NOMO-1 (cell line): ENCODE data around the gene CRYBG2.
A peak's percentile ranks its signal among the peaks of the same experiment; 100 is the strongest.
"Not testable (repeated sequence)": the region's sequence is repeated elsewhere in the genome, so short reads cannot be mapped to it uniquely, and the experiment has no call there.

Experiments used
- DNase-seq, 2 experiments: peaks; one replicate each; lab custom pipeline; 2025; ENCODE audit not compliant: unreplicated experiment in 2 of 2; lab: John Stamatoyannopoulos, UW

Gene CRYBG2

DNA sequence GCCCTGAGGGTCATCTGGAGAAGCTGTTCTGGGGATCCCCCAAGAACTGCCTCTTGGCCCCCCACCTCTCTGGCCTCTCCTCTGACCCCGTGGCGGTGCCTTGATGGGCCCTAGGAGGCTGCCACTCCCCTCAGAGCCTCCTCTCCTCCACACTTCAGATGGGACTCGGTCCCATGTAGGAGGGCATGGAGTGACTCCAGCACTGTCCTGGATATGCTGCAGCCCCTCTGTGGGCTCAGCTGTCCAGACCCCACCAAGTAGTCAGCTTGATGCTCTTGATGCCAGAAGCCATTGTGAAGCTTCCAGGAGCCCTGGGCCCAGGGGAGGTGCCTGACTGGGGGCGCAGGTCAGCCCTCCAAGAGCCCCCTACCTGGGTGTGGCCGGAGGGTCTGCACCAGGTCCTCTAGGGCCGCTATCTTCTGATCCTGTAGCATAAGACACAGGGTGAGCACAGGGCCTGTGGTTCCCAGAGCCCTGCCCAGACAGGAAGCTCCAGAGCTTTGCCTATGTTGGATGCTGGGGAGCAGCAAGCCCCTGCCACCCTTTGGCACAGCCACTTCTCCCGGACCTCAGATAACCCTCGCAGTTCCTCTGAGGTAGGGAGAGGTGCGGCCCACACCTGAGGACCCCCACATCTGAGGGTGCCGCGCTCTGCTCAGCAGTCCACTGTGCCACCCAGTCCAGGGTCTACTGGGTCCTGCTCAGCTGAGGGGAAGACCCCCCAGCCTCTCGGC is 56.7 kb downstream of the CRYBG2 start:
- DNase-seq, result no peak

DNA sequence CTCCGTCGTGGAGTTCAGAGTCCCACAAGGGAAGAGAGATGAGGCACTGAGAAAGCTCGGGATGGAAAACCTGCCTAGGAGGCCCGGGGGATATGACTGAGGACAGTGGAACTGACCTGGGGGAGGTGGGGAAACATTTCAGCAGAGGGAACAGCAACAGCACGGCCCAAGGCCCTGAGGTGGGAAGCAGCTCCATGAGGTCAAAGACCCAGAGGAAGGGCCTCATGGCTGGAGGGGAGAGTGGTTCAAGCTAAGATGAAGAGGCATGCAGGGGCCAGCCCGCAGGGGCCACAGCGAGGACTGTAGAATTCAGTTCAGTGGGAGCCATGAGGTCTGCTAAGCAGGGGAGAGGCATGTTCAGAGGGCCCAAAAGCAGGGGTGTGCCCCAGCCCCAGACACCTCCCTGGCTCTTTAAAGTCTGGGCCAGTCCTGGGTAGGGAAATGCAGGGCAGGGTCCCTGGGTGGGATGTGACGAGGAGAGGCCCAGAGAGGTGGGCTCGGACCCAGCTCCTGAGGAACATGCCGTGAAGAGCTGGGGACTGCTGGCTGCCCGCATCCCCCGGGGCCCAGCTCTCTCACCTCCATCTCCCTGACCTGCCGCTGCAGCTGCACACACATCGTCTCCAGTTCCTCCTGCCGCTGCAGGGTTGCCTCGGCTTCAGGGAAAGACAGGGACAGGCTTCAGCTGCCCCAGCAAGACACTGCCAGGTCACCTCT is 57.4 kb downstream of the CRYBG2 start:
- DNase-seq, result no peak

DNA sequence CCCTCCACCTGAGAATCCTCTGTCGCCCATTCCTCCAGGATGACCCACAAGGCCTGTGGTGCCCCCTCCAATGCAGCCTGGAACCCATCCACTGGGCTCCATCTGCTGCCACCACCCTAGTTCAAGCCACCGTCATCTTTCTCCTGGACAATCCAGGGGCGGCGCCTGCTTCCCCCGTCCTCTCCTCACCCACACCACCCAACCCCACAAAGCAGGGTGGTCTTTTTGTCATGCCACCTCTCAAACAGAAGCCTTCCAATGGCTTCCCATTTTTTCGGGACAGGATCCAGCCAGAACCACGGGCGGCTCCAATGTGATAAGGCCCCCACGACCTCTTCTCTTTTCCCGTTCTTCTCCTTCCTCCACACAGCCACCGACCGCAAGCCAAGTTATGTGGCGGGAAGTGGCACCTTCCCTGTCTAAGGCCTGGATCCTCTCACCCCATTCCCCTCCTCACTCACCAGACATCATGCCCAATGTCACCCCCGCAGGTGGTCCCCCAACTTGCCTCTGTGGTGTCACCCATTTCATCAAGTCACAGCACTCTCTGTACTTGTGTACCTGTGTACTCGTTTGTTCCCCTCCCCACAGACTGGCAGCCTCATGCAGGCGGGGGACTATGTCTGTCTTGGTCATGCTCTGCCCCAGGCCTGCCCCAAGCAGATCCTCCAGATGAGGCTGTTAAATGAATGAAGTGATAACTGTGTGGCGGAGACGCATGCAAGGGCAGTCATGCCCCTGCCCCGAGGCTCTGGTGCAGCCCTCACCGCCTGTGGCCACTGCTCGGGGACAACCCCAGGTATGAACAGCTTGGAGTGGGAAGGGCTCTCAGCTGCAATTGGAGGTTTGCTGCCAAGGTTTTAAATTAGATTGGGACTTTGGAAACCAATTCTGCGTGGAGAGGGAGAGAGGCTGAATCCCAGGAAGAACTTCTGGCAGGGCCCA is 58.5 kb downstream of the CRYBG2 start:
- DNase-seq, result no peak

DNA sequence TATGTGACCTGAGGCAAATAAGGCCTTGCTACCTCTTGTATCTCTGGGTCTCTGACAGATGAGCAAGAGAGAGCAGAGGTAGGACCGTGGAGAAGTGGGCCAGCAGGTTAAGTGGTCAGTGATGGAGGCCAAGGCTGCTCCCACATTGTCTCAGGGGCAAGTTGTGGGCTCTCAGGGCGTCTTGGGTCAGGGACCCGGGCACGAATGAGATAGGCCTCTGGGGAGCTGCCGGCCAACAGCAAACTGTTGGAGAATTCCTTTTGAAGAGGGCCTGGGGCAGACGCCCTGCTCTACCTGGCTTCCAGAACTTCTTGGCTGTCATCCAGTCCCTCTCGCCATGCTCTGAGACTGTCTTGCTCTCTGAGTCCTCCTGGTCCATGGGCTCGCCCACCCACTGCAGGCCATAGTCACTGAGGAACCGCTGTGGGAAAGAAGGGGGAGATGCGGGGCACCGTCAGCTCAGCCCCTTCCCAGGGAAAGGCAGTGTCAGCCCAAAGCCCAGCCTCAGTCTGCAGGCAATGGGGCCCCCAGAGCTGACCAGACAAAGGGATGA is 59.9 kb downstream of the CRYBG2 start:
- DNase-seq, result no peak

DNA sequence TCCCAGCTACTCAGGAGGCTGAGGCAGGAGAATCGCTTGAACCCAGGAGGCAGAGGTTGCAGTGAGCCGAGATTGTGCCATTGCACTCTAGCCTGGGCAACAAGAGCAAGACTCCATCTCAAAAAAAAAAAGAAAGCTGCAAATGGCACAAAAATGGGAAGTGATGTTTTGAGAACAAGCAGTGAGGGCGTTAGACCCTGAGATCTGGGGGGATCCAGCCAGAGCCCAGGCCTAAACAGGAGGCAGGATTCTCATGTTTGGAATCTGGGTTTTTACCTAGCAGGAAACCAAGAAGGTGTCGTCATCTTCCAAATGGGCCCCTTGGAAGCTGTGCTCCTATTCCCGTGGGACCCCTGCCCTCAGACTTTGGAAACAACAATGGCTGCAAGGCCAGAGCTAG is 61.2 kb downstream of the CRYBG2 start:
- not testable (repeated sequence) for DNase-seq

DNA sequence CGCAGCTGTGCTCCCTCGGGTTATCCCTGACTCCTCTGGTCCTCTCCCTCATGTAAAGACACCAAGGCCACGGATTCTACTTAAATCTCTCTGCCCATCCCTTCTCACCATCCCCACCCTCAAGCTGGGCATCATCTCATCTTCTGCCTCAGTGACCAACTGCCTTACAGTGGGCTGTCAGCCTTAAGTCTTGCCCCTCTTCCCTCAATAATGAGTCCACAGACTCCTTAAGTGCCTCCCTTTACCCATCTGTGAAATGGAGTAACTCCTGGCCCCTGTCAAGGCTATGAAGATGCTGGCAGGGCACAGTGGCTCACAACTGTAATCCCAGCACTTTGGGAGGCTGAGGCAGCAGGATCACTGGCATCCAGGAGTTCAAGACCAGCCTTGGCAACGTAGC is 62.0 kb downstream of the CRYBG2 start:
- DNase-seq, result no peak

DNA sequence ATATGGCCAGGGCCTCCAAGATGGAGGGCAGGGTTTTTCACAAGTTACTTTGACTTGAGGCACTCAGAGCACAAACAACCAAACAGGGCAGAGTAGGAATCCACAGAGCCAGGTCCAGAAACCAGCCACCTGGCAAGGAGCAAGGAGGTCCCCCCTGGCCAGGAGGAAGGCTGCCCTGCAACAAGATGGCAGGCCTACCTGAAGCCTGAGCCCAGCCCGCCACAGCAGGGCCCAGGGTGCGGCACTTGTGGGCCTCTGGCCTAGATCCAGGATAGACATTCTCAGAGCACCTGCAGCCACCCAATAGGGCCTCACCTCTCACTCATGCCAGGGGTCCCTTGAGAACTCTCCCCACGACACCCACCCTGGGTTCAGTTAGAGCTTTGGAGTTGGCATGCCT is 62.5 kb downstream of the CRYBG2 start:
- no peak for DNase-seq

DNA sequence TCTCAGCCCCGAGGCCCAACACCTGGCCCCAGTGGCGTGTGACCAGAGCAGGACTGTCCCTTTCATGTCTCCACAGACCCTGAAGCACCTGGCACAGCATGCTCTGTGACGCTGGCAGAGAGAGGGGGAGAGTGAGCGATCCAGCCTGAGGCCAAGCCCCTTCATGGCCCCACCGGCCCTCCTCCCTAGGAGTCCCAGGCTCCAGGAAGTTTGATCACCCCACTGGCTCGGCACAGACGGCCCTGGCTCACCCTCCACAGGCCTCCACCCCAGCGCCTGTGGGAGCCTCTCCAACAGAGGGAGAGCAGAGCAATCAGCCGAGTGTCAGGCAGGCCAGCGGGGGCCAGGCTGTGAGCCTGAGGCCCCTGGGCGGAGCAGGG is 63.1 kb downstream of the CRYBG2 start:
- DNase-seq, result no peak

DNA sequence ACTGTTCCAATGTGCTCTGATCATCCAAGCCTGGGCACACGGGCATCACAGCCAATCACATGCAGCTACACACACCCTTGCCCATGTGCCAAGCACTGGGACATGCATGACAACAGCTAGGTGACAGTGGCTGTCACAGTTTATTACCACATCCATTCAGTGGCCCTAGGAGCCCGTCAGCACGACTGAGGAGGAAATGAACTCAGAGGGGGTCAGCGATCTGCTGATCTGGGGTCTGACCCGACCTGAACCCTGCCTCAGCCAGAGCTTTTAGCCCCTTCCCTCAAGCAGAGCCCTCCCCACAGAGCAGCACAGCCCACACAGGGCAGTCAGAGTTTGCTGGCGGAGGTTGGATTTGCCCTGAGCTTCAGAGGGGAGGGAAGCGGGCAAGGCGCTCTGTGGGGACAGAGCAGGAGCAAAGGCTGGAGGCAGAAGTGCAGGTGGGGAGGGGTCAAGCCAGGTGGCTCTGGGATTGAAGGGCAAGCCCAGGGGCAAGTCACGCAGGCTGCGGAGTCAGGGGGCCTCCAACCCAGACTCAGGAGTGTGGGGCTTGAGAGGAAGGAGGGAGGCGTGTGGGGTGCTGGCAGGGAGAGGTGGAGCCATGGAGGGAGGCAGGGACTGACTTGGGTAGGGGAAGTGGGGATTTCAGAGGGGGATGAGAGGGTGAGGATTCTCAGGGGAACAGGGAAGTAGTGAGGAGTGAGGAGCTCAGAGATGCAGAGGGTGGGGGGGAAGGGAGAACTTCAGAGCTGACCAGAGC is 63.6 kb downstream of the CRYBG2 start:
- DNase-seq, result peak; percentile 33 to 55

DNA sequence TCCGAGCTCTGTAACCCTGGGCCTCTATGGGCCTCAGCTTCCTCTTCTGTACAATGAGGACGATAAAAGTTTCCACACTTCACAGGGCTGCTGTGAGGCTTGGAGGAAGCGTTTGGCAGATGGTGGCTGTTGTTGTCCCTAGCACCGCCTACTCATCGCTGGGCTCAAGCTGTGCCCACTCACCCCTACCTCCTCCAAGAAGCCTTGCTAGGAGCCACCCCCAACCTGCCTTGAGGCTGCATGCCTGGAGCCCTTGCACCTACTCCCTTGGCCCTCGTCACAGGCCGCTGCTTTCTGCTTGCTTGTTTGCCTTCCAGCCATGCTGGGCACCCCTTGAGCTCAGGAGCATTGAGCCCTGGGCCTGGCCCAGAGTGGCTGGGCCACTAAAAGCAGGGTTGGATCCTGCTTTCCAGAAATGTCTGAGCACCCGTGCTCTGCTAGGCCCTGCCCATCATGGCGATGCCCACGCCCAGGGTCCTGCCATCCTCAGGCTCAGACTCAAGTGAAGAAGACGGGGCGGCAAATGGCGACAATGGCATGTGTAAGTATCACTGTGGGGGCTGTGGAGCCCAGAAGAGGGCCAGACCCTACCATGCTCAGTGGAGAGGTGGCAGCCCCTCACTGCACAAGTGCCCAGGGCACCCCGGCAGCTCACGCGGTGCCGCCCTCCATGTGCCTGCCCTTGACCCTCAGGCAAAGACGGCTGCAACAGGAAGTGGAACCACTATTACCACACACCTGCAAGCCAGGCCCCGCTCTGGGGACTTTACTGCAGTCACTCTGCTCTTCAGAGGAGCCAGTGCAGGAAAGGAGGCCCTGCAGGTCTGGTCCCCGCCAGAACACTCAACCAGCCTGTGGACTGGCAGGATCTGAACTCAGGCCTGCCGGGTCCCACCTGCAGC is 64.5 kb downstream of the CRYBG2 start:
- DNase-seq, result peak; percentile 93 to 94

DNA sequence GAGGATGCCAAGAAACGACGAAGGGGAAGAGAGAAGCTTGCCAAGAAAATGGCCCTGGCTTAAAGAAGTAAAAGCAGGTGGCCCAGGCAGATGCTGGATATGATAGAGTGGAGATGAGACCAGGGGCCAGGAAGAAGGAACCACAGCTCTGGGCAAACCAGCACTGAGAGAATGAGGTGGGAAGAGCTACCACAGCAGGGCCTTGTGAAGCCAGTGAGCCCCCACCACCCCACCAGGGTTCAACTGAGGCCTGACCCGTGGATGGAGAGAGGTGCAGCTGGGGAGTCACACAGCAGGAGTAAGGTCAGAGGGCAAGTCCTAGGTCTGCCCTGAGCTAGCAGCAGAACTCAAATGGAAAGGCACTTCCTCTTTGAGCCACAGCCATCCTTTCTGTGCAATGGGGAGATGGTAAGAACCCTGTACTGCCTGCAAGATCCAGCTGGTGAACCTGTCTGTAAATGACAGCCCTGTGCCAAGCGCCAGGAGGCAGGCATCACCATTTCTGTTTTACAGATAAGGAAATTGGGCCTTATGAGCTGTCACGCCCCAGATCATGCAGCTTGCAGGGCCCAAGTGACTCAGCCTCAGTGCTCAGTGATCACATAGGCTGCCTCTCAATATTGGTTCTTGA is 65.5 kb downstream of the CRYBG2 start:
- DNase-seq, result peak; percentile 19 to 32

DNA sequence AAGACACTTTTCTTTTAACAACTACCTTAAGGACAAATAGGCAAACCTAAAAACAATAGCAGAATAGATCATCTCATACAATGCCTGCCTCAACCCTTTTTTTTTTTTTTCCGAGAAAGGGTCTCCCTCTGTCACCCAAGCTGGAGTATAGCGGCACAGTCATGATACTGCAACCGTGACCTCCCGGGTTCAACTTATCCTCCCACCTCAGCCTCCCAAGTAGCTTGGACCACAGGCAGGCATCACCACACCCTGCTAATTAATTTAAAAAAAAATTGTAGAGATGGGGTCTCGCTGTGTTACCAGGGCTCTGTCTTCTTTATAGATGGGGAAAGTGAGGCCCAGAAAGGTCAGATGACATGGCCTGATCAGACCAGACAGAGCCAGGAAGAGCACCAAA is 66.1 kb downstream of the CRYBG2 start:
- no peak for DNase-seq

DNA sequence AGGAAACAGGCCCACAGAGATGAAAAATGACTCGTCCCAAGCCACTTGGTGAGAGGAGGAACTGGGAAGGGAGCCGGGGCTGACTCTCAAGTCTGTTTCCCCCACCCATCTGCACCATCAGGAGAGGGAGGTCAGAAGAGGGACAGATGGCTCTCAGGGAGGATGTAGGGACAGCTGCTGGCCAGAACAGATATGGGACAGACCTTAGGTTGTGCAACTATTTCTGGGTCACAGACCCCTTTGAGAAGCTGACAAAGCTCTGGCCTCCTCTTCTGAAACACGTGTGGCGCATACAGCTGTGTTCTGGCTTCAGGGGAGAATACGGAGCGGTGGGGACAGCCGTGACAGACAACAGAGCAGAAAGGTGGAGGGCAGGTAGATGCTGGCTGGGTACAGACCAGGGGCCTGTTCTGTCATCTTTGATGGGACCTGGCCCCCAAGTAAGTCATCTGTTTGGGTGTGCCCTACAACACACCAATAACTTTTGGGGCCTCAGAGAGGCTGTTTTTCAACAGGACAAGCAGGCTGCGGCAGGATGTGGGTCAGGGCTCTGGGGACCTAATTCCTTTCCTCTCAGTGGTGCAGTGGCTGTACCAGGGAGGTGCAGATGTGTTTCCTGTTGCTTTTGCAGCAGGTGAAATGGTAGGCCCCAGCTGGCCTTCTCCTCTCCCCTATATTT is 66.8 kb downstream of the CRYBG2 start:
- peak in 1 of 2 experiments; percentile 16 for DNase-seq

DNA sequence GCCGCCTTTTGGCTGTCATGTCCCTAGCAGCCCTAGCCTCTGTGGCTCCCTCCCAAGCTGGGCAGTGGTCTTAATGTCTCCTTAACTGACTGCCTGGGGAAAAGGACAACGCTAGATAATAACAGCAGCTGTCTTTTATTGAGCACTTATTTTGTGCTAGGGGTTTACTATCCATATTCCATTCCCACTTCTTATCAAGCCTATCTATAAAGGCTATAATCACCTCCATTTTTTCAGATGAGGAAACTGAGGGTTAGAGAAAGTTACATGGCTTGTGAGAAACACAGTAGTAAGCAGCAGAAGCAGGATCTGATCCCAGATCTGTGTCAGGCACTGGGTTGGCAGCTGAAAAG is 67.9 kb downstream of the CRYBG2 start:
- DNase-seq, result no peak

DNA sequence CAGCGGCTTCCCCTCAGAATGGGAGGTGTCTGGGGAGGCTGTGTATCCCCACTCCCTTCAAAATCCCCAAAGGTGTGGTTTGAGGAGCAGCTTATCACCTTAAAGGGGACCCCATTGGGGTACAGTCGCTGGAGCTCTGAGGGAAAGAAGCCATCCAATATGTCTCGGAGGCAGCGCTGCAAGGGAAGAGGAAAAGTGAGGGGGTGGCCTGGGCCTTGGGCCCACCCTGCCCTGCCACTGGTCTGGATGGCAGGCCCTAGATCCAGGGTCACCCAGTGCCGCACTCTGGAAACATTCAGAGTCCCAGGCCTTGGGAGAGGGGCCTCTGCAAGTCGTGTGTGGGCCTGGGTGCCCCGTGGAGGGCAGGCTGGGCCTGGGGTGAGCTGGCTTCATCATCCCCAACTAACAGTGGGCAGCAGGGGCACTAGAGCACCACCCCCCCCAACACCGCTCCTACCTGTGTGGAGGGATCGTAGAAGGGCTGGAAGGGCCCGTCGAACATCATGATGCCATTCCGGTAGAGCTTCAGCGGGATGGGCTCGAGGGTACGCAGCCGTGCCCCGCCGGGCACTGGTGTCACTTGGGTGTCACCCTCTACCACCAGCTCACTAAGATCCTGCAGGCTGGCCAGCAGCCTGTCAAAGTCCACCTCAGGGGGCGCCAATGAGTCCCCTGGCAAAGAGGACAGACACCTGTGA is 68.4 kb downstream of the CRYBG2 start:
- DNase-seq, result no peak

DNA sequence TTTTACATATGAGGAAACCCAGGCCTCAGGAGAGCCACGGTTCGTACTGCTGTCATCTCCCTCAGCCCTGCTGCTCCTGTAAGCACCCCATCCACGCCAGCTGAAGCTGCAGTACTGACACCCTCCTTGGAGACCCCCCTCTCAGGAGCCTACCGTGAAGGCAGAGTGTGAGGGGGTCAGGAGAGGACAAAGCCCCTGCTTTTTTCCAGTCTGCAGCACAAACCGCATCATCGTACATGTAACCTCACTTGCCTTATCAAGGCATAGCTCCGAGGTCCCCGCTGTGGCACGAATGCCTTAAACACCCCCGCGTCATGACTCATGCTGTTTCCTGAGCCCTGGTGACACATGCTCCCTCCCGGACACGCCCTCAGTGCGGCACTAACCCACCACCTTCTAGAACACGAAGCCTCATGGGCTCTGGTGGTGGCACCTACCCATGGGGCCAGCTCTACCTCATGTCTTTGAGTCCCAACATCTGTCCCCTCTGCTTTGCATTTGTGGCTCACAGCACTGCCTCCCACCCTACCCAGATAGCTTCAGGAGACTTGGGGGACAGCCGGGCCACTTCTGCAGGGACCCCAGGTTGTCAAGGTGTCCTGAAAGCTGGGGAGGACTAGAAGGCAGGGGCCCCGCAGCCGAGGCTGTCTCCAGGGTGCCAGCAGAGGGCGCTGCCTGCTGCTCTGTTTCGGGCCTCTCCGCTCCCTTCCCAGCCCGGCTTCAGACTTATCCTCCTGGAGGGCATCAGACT is 69.2 kb downstream of the CRYBG2 start:
- DNase-seq, result peak; percentile 85 to 91
